GM18505 (cell line): ENCODE data around the gene KIAA0753.

Source experiments
- ATAC-seq: cut with Tn5 transposase; IDR thresholded peaks from one replicate; pipeline ENCODE4 v1.9.1; 2021; ENCODE audit not compliant: unreplicated experiment
- POLR2A ChIP-seq: IDR thresholded peaks from 4 replicates; pipeline ENCODE4 v1.6.1; 2011; ENCODE audit warnings: borderline replicate concordance; ENCODE audit not compliant: insufficient read depth, insufficient read length; ENCODE audit errors: extremely low read depth

KIAA0753 gene

DNA sequence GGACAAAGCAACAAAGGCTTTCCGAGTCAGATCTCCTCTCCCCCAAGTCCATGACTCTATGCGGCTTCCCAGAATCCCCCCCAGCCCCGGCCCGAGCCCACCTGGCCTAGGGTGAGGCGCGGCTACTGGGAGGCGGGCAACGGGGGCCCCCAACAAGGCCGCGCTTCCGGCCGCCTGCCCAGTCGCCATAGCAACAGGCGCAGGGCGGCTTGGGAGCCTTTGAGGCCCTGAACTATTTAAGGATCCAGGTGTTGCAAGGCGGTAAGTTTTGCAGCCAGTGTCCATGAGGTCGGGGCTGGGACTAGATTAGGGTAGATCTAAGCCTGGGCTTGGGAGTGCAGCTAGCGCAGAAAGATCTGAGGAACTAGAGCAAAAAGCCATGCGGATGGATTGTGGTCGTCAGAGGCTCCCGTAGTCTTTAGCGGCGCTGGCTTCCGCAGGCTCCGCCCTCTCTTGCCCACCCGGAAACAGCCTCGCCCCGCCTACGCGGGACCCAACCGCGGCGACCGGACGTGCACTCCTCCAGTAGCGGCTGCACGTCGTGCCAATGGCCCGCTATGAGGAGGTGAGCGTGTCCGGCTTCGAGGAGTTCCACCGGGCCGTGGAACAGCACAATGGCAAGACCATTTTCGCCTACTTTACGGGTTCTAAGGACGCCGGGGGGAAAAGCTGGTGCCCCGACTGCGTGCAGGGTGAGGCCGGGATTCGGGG, at the start of gene KIAA0753, which contains the start of gene TXNDC17:
Gene KIAA0753, minus strand, starts transcription at position 176 of the 711 bp plus-strand sequence. CDS start 5,608 bp downstream, outside the sequence.
Gene TXNDC17, plus strand, starts transcription at position 525 of the 711 bp plus-strand sequence. Its CDS starts 23 bp downstream, at position 548.
- ATAC-seq = peak; percentile 81
- peak; percentile 98 for TF ChIP-seq POLR2A

DNA sequence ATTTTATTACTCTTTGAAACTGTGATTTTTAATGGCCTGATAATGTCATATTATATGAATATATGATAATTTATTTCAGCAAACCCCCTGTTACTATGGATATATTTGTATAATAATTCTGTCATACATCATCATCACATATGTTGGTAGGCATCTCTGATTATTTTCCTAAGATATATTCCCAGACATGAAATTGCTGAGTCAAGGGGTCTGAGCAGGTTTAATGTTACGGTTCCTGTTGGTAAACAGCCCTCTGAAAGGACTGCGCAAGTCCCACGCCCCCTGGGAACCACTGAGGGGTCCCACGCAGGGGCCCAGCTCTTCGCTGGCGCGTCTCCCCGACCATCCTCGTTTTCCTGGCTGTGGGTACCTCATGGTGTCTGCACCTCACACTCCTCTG, 48.4 kb upstream of the KIAA0753 start:
- TF ChIP-seq POLR2A = no peak
- no peak for ATAC-seq

GRCh38 chr17:6686026-6686425, 45.5 kb upstream of the KIAA0753 start:
- ATAC-seq = no peak
- TF ChIP-seq POLR2A = no peak

DNA sequence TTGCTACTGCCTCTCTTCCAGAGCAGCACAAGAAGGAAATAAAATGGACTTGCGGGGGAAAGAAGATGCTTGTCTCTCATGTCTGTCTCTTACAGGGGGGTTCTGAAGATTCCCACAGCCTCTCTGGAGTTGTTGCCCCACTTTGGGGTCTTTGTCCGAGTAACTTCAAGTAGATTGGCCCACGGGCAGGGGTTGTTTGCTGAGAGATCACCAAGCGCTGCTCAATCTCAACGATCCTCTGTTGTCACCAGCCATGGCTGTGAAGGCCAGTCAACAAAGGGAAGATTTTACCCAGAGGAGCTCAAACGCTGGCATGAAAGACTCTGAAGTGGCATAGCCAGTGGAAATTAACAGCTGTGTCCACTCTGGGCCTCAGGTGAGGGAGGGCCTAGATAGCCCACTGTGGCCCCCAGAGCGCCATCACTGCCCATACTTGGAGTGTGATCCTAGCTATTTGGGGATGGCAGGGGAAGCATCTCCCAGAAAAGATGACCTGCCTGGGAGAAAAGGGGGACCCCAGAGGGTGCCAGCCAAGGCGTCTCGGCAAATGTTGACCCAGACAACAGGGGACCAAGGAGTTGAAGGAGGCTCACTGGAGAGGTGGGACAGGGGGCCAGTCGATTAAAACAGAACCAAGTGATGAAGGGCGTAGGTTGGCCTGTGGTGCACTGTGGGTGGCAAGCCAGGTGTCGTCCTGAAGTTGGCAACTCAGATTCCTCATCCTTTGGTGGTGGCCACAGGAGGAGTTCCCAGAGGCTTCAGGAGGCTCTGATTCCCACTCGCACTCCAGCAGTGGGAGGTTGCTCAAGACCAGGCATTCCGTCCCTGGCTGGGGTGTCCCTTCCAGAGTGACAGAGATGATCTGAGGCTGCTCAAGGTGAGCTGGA, 44.6 kb upstream of the KIAA0753 start:
- TF ChIP-seq POLR2A = no peak

GRCh38 chr17:6684460-6684783, 43.9 kb upstream of the KIAA0753 start:
- no peak for TF ChIP-seq POLR2A
- ATAC-seq = no peak

More for the DNA sequence above, 44.6 kb upstream of the KIAA0753 start:
- no peak for ATAC-seq

GRCh38 chr17:6683730-6684459, 43.4 kb upstream of the KIAA0753 start:
- no peak for TF ChIP-seq POLR2A
- ATAC-seq = no peak

DNA sequence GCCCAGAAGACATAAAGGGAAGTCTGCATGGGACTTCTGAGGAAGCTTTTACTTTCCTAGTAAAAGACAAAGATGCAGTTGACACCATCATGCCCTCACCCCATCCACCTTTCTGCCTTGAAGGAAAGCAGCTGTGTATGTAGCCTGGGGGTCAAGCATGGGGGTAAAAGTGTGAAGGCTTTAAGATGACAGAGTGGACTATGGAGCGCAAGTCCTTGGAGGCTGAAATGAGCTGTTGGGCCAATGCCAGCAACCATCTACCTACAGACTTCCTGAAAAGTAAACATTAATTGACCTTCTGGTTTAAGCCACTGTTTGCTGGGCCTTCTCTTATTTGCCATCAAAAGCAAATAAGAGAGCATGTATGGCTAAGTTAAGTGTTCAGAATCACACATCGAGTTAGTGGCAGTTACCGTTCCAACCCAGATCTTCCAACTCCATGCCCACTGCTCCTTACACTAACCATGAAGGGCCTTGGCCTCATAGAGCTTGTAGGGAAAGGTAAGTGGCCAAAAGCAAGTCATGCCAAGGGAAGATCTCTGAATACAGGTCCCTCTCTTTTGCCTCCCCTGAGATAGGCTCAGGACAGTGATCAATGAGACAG, 42.7 kb upstream of the KIAA0753 start:
- no peak for TF ChIP-seq POLR2A
- ATAC-seq = no peak

GRCh38 chr17:6682339-6682738, 41.8 kb upstream of the KIAA0753 start:
- no peak for ATAC-seq
- TF ChIP-seq POLR2A = no peak

GRCh38 chr17:6681671-6682070, 41.2 kb upstream of the KIAA0753 start:
- ATAC-seq = no peak

GRCh38 chr17:6681176-6681575, 40.7 kb upstream of the KIAA0753 start:
- no peak for TF ChIP-seq POLR2A
- no peak for ATAC-seq

More at GRCh38 chr17:6681671-6682070, 41.2 kb upstream of the KIAA0753 start:
- no peak for TF ChIP-seq POLR2A

GRCh38 chr17:6679241-6679640, 38.7 kb upstream of the KIAA0753 start:
- ATAC-seq = no peak
- TF ChIP-seq POLR2A = no peak

GRCh38 chr17:6677946-6678345, 37.4 kb upstream of the KIAA0753 start:
- no peak for ATAC-seq
- no peak for TF ChIP-seq POLR2A
